Amniotic stem cell (primary cell): ENCODE measurements around the gene CTDSPL.

ENCODE experiments used
- DNase-seq: peaks from one replicate; lab custom pipeline; 2025; lab: John Stamatoyannopoulos, UW

The CTDSPL gene

DNA sequence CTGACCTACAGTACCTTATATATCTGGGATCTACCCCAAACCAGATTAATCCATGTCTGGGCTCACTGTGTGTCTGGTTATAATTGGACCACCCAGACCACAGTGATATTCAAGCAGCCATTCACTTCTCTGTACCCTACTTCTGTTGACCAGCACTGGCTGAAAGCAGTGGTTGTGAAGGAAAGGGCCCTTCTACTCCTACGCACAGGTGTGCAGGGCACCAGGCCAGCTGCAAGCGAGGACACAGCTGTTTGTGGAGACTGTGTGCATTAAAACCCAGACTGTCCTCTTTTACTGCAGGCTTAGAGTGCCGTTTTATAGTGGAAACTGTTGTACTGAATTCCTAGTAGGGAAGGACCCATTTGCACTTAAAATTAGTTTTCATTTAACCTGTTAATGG is 29.5 kb downstream of the CTDSPL start:
- no peak for DNase-seq

DNA sequence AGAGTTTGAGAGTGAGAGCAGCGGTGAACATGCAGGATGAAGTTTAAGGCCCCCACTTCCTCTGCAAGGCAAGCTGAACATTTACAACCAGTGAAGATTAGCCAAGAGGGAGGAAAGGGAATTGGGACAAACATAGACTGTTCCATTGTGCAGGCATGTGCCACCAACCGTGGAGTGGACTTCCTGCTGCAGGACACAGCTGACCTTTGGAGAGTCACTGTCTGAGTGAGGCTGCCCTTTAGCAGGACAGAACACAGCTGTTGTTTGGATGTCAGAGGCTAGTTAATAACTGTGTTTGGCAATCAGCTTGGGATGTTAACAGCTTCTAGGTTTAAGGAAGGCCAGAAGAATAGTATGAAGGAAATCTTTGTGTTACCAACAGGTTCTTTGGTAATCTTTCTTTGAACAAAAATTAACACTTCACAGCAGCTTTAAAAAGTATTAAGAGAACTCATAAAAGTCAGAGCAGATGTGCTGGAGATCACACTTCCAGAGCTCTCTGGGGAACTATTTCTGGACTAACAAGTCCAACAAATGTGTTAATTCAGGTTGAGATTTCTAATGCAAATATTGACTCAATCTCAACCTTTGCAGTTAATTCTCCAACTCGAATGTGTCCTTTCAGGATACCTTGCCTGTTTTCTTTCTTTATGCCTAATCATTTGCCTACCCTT is 31.4 kb downstream of the CTDSPL start:
- no peak for DNase-seq

DNA sequence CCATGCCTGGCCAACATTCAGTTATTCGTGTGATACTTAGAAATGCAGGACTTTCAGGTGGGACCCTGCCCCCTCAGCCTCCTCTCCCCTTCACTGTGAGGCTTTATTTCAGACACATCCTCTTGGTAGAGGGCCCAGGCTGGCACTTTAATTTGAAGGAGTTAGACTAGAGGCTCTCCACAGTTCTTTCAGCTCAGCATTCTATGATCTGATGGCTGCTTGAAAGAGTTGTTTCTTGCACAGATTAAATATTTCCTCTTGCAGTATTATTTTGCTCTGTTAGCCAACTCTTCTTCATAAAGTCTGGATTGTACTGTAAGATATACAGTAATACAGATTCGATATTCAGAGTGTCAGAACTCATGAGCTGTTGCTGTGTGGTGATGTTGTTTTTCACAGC is 35.1 kb downstream of the CTDSPL start:
- no peak for DNase-seq

DNA sequence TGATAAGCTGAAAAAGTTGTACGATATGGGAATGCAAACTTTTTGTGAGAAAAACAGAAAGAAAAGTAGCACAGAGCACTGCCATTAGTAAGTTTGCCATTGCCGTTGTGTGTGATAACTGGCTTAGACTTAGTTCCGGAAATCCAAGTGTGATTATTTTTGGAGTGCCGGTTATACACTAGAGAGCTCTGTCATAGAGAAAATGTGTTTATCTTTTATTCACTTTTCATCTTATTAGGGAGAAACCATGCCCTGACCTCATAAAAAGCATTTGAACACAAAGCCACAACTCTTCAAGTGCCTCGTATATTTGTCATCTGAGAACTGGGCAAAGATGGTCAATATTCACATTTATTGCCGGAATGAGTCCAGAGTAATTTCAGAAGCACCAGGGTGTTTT is 36.1 kb downstream of the CTDSPL start:
- no peak for DNase-seq

DNA sequence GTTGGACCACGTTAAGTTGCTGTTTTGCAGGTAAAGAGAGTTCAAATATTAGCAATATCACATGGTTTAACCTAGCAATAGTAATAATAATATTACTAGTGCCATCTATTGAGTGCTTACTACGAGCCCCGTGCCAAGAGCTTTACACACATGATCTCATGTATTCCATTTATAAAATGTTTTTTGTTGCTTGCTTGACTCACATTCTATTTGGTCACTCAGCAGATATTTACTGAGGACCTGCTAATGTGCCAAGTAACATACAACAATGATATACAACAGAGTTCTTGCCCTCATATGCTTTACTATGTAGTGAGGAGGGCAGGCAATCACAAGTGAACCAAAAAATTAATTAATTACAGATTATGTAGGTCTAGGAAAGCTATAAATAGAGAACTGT is 36.7 kb downstream of the CTDSPL start:
- no peak for DNase-seq

DNA sequence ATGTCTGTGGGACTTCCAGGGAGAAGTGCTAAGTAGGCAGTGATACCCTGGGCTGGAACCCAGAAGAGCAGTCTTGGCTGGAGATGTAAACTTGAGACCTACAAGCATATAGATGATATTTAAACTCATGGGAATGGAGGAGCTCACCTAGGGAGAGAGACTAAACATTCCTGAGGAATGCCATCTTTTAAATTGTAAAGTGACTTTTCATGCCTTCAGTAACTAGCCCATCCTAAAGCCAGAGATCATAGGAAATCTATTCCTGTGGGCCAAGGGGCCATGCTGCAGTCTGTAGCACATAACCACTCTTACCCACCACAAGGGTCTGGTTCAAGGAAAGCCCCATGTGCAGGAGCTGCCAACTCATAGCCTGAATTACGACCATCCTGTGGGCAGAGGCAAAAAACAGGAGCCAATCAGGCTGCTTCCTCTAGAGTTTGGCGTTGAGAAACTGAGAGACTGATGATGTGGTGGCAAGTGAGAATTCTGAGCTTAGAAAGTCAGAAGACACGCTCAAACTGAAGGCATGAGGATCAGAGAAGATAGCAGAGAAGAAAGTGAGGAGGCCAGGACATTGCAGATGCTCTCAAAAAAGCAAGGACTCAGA is 37.5 kb downstream of the CTDSPL start:
- DNase-seq, result no peak

GRCh38 chr3:37899711-37900306 is 38.1 kb downstream of the CTDSPL start:
- no peak for DNase-seq

DNA sequence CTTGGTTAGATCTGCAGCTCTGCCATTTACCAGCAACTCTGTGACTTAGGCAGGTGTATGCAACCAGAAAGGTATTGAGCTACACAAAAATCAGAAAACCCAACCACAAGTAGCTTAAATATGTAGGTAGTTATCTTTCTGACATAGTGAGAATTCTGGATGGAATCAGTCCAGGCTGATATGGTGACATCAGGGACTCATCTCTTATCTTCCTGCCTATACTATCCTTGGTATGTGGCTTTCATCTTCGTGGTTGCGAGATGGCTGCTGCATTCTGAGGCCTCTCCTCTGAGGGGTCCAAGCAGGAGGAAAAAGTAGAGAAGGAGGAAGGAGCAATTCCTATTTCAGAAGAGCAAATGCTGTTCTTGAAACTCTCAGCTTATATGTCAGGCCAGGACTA is 40.0 kb downstream of the CTDSPL start:
- no peak for DNase-seq

- DNase-seq, result no peak
Measured at GRCh38 chr3:37902674-37903073, 41.0 kb downstream of the CTDSPL start.

DNA sequence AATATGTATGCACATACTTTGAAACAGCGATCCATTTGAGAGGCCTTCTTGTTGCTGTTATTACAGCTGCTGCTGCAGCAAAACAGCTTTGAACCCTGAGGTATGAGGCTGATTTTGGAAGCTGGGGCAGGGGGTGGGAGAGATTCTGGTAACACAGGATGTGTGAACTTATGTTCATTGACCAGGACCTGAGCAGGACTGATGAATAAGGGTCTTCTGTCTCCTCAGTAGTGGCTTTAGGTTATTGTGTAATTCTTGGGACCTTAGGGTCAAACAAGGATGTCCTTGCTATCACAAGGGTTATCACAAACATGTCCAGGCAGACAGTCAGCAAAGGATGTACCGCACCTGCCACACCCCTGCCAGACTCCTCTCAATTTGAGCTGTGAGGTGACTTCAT is 41.6 kb downstream of the CTDSPL start:
- no peak for DNase-seq

DNA sequence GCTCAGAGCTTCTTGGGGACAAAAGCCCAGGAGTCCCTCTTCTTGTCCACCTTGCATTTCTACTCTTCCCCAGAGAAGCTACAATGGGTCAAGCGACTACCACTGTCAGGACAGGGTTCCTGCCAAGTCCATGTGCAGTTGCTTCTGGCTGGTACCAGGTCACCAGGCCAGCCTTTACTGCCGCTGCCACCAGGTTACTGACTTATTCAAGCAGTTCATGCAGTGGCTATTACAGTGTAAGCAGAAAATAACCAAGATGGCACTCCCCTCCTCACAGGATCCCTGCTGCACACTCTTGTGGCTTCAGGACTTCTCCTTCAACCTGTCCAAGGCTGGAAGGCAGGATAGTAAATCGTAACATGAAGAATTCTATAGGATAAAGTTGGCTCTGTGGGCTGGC is 42.1 kb downstream of the CTDSPL start:
- DNase-seq, result no peak

DNA sequence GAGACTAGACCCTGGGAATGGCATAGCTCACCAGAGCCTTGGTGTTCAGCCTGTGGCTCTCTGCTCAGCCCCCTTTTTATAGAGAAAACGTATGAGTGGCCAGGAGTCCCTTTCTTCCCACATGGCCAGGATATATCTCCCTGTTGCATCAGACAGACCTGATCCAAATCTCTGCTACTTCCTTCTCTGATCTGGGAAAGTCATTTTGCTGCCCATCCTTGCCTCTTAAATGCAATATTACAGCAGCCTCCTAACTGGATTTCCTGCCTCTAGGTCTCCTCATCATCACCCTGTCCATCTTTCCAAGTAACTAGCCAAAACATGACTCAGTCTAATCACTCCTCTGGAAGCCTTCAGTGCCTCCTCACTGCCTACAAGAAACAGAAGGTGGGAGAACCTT is 42.9 kb downstream of the CTDSPL start:
- no peak for DNase-seq

- DNase-seq, result no peak
Measured at GRCh38 chr3:37905346-37905745, 43.7 kb downstream of the CTDSPL start.

- DNase-seq, result no peak
Measured at GRCh38 chr3:37905987-37906674, 44.5 kb downstream of the CTDSPL start.

GRCh38 chr3:37906734-37907282 is 45.1 kb downstream of the CTDSPL start:
- DNase-seq, result no peak

- DNase-seq, result no peak
Measured at GRCh38 chr3:37907371-37907770, 45.7 kb downstream of the CTDSPL start.

- no peak for DNase-seq
Measured at GRCh38 chr3:37907906-37908305, 46.2 kb downstream of the CTDSPL start.

- no peak for DNase-seq
Measured at GRCh38 chr3:37909067-37909911, 47.6 kb downstream of the CTDSPL start.

GRCh38 chr3:37910671-37911400 is 49.2 kb downstream of the CTDSPL start:
- DNase-seq, result no peak

- no peak for DNase-seq
Measured at GRCh38 chr3:37912052-37912733, 50.5 kb downstream of the CTDSPL start.

DNA sequence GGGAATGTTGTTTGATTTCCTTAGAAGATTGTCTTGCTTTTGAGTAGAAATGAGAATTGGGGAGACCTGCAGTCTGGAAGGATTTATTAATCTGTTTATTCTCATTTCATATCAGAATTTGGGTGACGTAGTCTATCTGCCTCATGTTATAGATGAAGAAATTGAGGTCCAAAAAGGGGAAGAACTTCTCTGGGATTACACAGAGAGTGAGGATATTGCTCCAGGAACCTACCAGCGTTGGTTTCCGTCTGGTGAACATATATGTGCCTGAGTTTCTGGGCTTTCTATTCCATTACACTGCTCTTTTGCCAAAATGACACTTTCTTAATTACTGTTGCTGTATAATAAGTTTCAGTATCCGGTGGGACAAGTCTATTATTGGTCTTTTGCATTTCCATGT is 51.8 kb downstream of the CTDSPL start:
- DNase-seq, result no peak
